Skin epidermis (tissue), 12 donors: Measurements from ENCODE around the gene KLHL13.

ENCODE experiments used
- H3K27ac ChIP-seq, 21 experiments: fragments of 200-600 bp; sonication (generic) in 11 of 21; one replicate each; pipeline ENCODE4 v1.5.0; 2020; ENCODE audit warnings: mild to moderate bottlenecking in 3 of 21, inconsistent platforms in 2 of 21, moderate library complexity in 2 of 21
- H3K4me3 ChIP-seq, 7 experiments: fragments of 200-600 bp; sonication (generic) in 2 of 7; one replicate each; pipeline ENCODE4 v1.5.0; 2020; ENCODE audit warnings: inconsistent platforms in 2 of 7, mild to moderate bottlenecking in 2 of 7, moderate library complexity in 1 of 7

The KLHL13 gene

GRCh38 chrX:117910216-117910615 lies 206.4 kb downstream of the KLHL13 start:
- H3K27ac ChIP-seq = no peak overlapping the region
- no peak overlapping the region for H3K4me3 ChIP-seq

GRCh38 chrX:117898226-117898625 lies 218.4 kb downstream of the KLHL13 start:
- no peak overlapping the region for H3K27ac ChIP-seq
- H3K4me3 ChIP-seq = no peak overlapping the region

- Histone ChIP-seq H3K27ac (no peak overlapping the region), H3K4me3 (no peak overlapping the region)
These were observed 221.2 kb downstream of the KLHL13 start for GRCh38 chrX:117895418-117895817.

DNA sequence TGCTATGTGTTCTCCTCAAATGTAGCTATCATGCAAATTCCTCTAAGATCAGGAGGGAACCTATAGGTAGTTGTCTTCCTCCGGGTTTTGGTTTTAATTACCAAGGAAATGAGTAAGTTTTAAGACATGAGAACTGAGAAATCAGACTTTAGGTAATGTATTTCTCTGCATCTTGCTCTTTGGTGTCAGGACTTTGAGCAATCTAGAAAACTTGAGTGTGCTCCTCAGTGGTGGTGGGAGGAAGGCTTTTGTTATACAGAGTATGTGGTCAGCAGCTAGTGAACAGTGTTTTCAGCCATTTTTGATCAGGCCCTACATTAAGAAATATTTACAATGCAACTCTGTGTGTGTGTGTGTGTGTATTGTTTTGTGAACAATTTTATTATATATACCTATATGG lies 224.1 kb downstream of the KLHL13 start:
- Histone ChIP-seq H3K4me3 (no peak overlapping the region), H3K27ac (no peak overlapping the region)

- H3K4me3 ChIP-seq = no peak overlapping the region
These were observed 244.8 kb downstream of the KLHL13 start for GRCh38 chrX:117871796-117872195.

GRCh38 chrX:117860517-117860916 lies 256.1 kb downstream of the KLHL13 start:
- H3K4me3 ChIP-seq = no peak overlapping the region
- no peak overlapping the region for H3K27ac ChIP-seq

More at GRCh38 chrX:117871796-117872195, 244.8 kb downstream of the KLHL13 start:
- H3K27ac ChIP-seq = no peak overlapping the region

GRCh38 chrX:117854806-117855205 lies 261.8 kb downstream of the KLHL13 start:
- no peak overlapping the region for H3K27ac ChIP-seq
- no peak overlapping the region for H3K4me3 ChIP-seq

DNA sequence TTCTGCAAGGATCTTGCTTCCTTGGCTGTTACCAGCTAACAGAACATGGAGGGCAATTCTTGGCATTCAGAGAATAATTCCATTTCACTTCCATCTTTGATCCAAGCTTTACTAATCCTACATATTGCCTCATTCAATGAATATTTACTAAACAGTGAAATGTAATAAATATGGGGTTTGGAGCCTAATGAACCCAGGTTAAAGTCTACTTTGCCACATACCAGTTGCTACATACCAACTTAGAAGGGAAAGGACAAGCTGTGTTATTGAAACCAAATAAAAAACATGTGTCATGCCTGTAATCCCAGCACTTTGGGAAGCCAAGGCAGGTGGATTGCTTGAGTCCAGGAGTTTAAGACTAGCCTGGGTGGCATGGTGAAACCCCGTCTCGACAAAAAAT lies 265.6 kb downstream of the KLHL13 start:
- no peak overlapping the region for H3K4me3 ChIP-seq
- no peak overlapping the region for H3K27ac ChIP-seq
